Neural cell (in vitro differentiated cells): ENCODE data around the gene FAM83F.

Experiments
- CTCF ChIP-seq: fragments of 450-650 bp; IDR thresholded peaks from 2 replicates; pipeline ENCODE4 v1.5.1; 2014; ENCODE audit warnings: antibody characterized with exemption, mild to moderate bottlenecking, moderate library complexity; ENCODE audit not compliant: poor library complexity, severe bottlenecking
- EP300 ChIP-seq: fragments of 450-650 bp; conservative IDR thresholded peaks from 2 replicates; pipeline ENCODE4 v1.6.1; 2014; ENCODE audit warnings: antibody characterized with exemption, mild to moderate bottlenecking, moderate library complexity; ENCODE audit not compliant: poor library complexity, severe bottlenecking
- EZH2 ChIP-seq: fragments of 200-600, 300-800 bp; shearing (Covaris generic), sonication (generic); IDR thresholded peaks from 2 replicates; pipeline ENCODE4 v1.6.1; 2014; ENCODE audit warnings: antibody characterized with exemption, low read length, borderline replicate concordance, mild to moderate bottlenecking; ENCODE audit not compliant: insufficient read depth, poor library complexity, severe bottlenecking
- MXI1 ChIP-seq: fragments of 450-650 bp; conservative IDR thresholded peaks from 2 replicates; pipeline ENCODE4 v1.6.1; 2014; ENCODE audit warnings: antibody characterized with exemption, mild to moderate bottlenecking; ENCODE audit not compliant: poor library complexity, severe bottlenecking

- no peak for TF ChIP-seq MXI1
- TF ChIP-seq EP300, result no peak
- TF ChIP-seq CTCF, result no peak
- no peak for TF ChIP-seq EZH2
Observed at GRCh38 chr22:40028098-40028425, 33.3 kb downstream of the FAM83F start.
